ENCODE data around the gene PRMT5. TPM values are rescaled to one million over a fixed set of nuclear protein-coding genes. Genes with fewer than 3 reads are reported as not detected.

The PRMT5 gene
- total RNA-seq, 2 experiments from 2014 or later = 107 to 116 TPM

DNA sequence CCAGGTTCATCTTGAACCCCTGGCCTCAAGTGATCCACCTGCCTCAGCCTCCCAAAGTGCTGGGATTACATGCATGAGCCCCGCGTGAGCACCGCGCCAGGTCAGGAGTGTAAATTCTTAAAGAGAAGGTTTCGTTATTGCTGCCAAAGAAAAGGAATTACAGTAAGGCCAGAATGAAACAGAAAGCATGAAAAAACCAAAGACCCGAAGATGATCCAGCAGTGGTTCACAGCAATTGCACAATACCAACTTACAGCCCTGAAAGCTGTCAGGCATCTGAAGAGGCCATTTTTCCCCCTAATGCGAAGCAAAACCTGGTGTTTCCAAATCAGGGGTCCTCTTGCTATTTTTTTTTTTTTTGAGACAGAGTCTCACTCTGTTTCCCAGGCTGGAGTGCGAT is 20.6 kb downstream of the PRMT5 start:
- POLR2A ChIA-PET = no interaction called here

DNA sequence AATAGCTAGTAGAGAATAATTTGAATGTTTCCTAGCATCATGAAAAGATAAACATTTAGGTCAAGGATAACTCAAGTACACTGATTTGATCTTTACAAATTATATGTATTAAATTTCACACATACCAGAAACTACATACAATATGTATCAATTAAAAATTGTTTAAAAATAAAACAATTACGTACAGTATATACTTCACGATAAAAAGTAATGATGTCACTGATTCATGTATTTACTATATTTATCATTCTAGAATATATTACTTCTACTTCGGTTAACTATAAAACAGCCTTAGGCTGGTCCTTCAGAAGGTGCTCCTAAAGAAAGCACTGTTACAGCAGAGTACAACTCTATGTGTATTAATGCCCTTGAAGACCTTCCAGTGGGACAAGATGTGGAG is 21.7 kb downstream of the PRMT5 start:
- peaks cover 61% of the 10 kb centered on the region for H3K36me3 Mint-ChIP-seq (ENCODE audit: low read depth)
- TF ChIP-seq, protein P1, sequence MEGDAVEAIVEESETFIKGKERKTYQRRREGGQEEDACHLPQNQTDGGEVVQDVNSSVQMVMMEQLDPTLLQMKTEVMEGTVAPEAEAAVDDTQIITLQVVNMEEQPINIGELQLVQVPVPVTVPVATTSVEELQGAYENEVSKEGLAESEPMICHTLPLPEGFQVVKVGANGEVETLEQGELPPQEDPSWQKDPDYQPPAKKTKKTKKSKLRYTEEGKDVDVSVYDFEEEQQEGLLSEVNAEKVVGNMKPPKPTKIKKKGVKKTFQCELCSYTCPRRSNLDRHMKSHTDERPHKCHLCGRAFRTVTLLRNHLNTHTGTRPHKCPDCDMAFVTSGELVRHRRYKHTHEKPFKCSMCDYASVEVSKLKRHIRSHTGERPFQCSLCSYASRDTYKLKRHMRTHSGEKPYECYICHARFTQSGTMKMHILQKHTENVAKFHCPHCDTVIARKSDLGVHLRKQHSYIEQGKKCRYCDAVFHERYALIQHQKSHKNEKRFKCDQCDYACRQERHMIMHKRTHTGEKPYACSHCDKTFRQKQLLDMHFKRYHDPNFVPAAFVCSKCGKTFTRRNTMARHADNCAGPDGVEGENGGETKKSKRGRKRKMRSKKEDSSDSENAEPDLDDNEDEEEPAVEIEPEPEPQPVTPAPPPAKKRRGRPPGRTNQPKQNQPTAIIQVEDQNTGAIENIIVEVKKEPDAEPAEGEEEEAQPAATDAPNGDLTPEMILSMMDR (IDR thresholded peaks at IDR 0.05) = no peak
- no peak for ATAC-seq

More for the DNA sequence above, 20.6 kb downstream of the PRMT5 start:
- intact Hi-C loops (cut with micrococcal nuclease) = no loop called here
- ATAC-seq (no peak), DNase-seq (no peak)
- CTCF ChIA-PET = interaction anchor here (1.3 to 2.0 kb wide), 2 partner anchors 8 to 10 kb away, joined by 3 to 5 read pairs; partner anchors contain the start of gene RBM23
- Mint-ChIP-seq H3K27ac (no peak overlapping the region), H3K9me3 (no peaks in the 10 kb centered on the region), H3K4me1 (ENCODE audit: low read depth) (peaks cover 20% of the 10 kb centered on the region), H3K36me3 (ENCODE audit: low read depth) (peaks cover 58% of the 10 kb centered on the region), H3K27me3 (no peaks in the 10 kb centered on the region), H3K4me3 (no peak overlapping the region)
- TF ChIP-seq, protein P1 (IDR thresholded peaks at IDR 0.05) = no peak

DNA sequence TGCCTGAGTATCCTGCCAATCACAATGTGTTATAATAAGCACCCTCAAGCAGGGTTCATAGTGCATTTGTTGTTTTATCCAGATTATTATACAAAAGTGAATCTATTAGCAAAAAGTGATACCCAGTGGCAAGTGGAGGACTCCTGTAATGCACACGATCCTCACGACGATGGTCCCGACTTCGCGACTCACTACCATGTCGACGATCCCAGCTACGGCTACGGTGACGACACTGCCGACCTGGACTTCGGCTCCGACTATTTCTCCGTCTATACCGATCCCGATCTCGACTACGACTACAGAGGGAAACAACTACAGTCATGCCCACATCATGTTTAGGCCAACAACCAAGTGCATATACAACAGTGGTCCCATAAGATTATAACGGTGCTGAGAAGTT is 23.1 kb downstream of the PRMT5 start:
- DNase-seq (no peak), ATAC-seq (no peak)
- ChIA-PET POLR2A (no interaction called here), CTCF (no interaction called here)
- Mint-ChIP-seq H3K9me3 (no peaks in the 10 kb centered on the region), H3K4me3 (no peak overlapping the region), H3K27ac (no peak overlapping the region), H3K4me1 (ENCODE audit: low read depth) (peaks cover 7% of the 10 kb centered on the region), H3K27me3 (no peaks in the 10 kb centered on the region), H3K36me3 (ENCODE audit: low read depth) (peaks cover 61% of the 10 kb centered on the region)
- intact Hi-C loops (cut with micrococcal nuclease) = no loop called here
- TF ChIP-seq, protein P1 (IDR thresholded peaks at IDR 0.05) = no peak

More for the DNA sequence above, 21.7 kb downstream of the PRMT5 start:
- H3K4me3 Mint-ChIP-seq = no peak overlapping the region
- intact Hi-C loops (cut with micrococcal nuclease) = no loop called here
- no peaks in the 10 kb centered on the region for H3K9me3 Mint-ChIP-seq
- ChIA-PET CTCF (interaction anchor here (0.6 to 2.0 kb wide), 8 partner anchors 11 to 140 kb away, joined by 3 to 6 read pairs (median 3); partner anchors contain the start of genes PRMT5 and RBM23), POLR2A (interaction anchor here (1.0 kb wide), 1 partner anchor 11 kb away, joined by 4 read pairs; the partner anchor contains the start of gene RBM23)
- DNase-seq = no peak
- peaks cover 19% of the 10 kb centered on the region for H3K4me1 Mint-ChIP-seq (ENCODE audit: low read depth)
- H3K27me3 Mint-ChIP-seq = no peaks in the 10 kb centered on the region
- H3K27ac Mint-ChIP-seq = no peak overlapping the region

DNA sequence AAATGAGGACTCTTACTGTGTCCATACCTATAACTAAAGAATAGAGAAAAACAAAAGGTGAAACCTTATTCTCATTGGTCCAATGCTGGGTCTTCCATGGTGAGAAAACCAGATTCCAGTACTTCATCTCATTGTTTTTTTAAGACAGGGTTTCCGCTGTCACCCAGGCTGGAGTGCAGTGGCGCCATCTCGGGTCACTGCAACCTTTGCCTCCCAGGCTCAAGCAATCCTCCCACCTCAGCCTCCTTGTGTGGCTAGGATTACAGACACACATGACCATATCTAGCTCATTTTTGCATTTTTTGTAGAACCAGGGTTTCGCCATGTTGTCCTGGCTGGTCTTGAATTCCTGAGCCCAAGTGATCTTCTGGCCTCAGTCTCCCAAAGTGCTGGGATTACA is 23.5 kb downstream of the PRMT5 start:
- intact Hi-C loops (cut with micrococcal nuclease) = no loop called here
- H3K4me3 Mint-ChIP-seq = no peak overlapping the region
- ATAC-seq (no peak), DNase-seq (no peak)
- H3K9me3 Mint-ChIP-seq = no peaks in the 10 kb centered on the region
- H3K27ac Mint-ChIP-seq = no peak overlapping the region
- H3K27me3 Mint-ChIP-seq = no peaks in the 10 kb centered on the region
- H3K36me3 Mint-ChIP-seq (ENCODE audit: low read depth) = peaks cover 59% of the 10 kb centered on the region
- ChIA-PET POLR2A (no interaction called here), CTCF (interaction anchor here (1.3 kb wide), 1 partner anchor 163 kb away, joined by 3 read pairs; no protein-coding TSS in a partner anchor)
- H3K4me1 Mint-ChIP-seq (ENCODE audit: low read depth) = peaks cover 8% of the 10 kb centered on the region
- TF ChIP-seq, protein P1 (IDR thresholded peaks at IDR 0.05) = no peak

DNA sequence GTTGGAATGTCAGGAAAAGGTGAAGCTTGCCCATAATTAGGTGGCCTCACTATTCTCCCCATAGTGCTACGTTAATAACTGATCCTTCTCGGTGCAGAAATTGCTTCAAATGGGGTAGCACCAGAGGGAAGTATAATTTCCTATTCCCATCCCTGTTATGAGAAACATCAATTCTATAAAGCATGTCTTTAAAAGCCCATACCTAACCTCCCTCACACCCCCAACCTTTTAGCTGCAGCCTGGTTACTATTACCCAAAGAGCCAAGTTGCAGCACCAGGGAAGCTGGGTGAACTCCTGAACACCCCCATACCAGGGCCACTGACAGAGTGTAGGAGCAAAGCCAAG is 25.5 kb downstream of the PRMT5 start:
- H3K4me1 Mint-ChIP-seq (ENCODE audit: low read depth) = peaks cover 8% of the 10 kb centered on the region
- DNase-seq = no peak
- intact Hi-C loops (cut with micrococcal nuclease) = no loop called here
- ChIA-PET CTCF (interaction anchor here (0.7 to 6.7 kb wide), 7 partner anchors 15 to 84 kb away, joined by 3 to 119 read pairs (median 28); partner anchors contain the start of genes LRP10, RBM23 and REM2), POLR2A (interaction anchor here (1.4 to 1.5 kb wide), 2 partner anchors 15 to 17 kb away, joined by 4 to 8 read pairs; partner anchors contain the start of gene RBM23)
- TF ChIP-seq, protein P1 (IDR thresholded peaks at IDR 0.05) = no peak
- H3K27me3 Mint-ChIP-seq = no peaks in the 10 kb centered on the region
- no peaks in the 10 kb centered on the region for H3K9me3 Mint-ChIP-seq
- peaks cover 52% of the 10 kb centered on the region for H3K36me3 Mint-ChIP-seq (ENCODE audit: low read depth)
- H3K4me3 Mint-ChIP-seq = no peak overlapping the region
- no peak for ATAC-seq
- H3K27ac Mint-ChIP-seq = no peak overlapping the region

Measured in activated CD8-positive, alpha-beta T cell treated with anti-CD3 and anti-CD28 coated beads for 36 hours (primary cell).